Chondrocyte (in vitro differentiated cells): ENCODE measurements around the gene DAPK1. TPM values are rescaled to one million over a fixed set of nuclear protein-coding genes. Genes with fewer than 3 reads are reported as not detected.

ENCODE experiments used
- DNase-seq: peaks from one replicate; pipeline ENCODE4 v3.0.0; 2021; ENCODE audit warnings: mixed read lengths, low spot score
- H3K27ac Mint-ChIP-seq: one replicate; pipeline ENCODE4 v1.8.0; 2021; ENCODE audit warnings: mild to moderate bottlenecking, moderate library complexity, mixed read lengths; ENCODE audit not compliant: unreplicated experiment
- H3K27me3 Mint-ChIP-seq: 2 replicates; pipeline ENCODE4 v1.8.0; 2021; ENCODE audit warnings: low read depth, mixed read lengths
- H3K36me3 Mint-ChIP-seq: 2 replicates; pipeline ENCODE4 v1.8.0; 2021; ENCODE audit warnings: low read depth, mixed read lengths
- H3K4me1 Mint-ChIP-seq: 2 replicates; pipeline ENCODE4 v1.8.0; 2021; ENCODE audit warnings: low read depth, mild to moderate bottlenecking, mixed read lengths
- H3K4me3 Mint-ChIP-seq: one replicate; pipeline ENCODE4 v1.8.0; 2021; ENCODE audit warnings: mild to moderate bottlenecking, moderate library complexity, mixed read lengths; ENCODE audit not compliant: unreplicated experiment
- H3K9me3 Mint-ChIP-seq: 2 replicates; pipeline ENCODE4 v1.8.0; 2021; ENCODE audit warnings: low read depth, mixed read lengths
- total RNA-seq: library from RNA; stranded (reverse); gene quantifications from 3 replicates; pipeline ENCODE4 v1.2.1, GENCODE V29; 2021
- TF ChIP-seq, protein P1 (sequence below): fragments of 200-600 bp; sonication (generic); IDR thresholded peaks from 2 replicates; pipeline ENCODE4 v1.5.0; 2021; ENCODE audit warnings: antibody characterized with exemption, mild to moderate bottlenecking, moderate library complexity

Gene DAPK1
- total RNA-seq, 1 donor from 2014 or later: 87.9 TPM

GRCh38 chr9:87664153-87665060 lies 166.7 kb downstream of the DAPK1 start:
- Mint-ChIP-seq H3K9me3 (peaks cover 2% of the 10 kb centered on the region), H3K36me3 (peaks cover 32% of the 10 kb centered on the region), H3K27ac (no peak overlapping the region), H3K27me3 (no peaks in the 10 kb centered on the region), H3K4me1 (peaks cover 30% of the 10 kb centered on the region), H3K4me3 (no peak overlapping the region)
- TF ChIP-seq, protein P1, sequence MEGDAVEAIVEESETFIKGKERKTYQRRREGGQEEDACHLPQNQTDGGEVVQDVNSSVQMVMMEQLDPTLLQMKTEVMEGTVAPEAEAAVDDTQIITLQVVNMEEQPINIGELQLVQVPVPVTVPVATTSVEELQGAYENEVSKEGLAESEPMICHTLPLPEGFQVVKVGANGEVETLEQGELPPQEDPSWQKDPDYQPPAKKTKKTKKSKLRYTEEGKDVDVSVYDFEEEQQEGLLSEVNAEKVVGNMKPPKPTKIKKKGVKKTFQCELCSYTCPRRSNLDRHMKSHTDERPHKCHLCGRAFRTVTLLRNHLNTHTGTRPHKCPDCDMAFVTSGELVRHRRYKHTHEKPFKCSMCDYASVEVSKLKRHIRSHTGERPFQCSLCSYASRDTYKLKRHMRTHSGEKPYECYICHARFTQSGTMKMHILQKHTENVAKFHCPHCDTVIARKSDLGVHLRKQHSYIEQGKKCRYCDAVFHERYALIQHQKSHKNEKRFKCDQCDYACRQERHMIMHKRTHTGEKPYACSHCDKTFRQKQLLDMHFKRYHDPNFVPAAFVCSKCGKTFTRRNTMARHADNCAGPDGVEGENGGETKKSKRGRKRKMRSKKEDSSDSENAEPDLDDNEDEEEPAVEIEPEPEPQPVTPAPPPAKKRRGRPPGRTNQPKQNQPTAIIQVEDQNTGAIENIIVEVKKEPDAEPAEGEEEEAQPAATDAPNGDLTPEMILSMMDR: no peak
- DNase-seq: no peak

GRCh38 chr9:87665505-87665904 lies 167.8 kb downstream of the DAPK1 start:
- Mint-ChIP-seq H3K27ac (no peak overlapping the region), H3K9me3 (peaks cover 2% of the 10 kb centered on the region), H3K27me3 (no peaks in the 10 kb centered on the region), H3K36me3 (peaks cover 30% of the 10 kb centered on the region), H3K4me1 (peaks cover 30% of the 10 kb centered on the region), H3K4me3 (no peak overlapping the region)
- TF ChIP-seq, protein P1: no peak
- no peak for DNase-seq

DNA sequence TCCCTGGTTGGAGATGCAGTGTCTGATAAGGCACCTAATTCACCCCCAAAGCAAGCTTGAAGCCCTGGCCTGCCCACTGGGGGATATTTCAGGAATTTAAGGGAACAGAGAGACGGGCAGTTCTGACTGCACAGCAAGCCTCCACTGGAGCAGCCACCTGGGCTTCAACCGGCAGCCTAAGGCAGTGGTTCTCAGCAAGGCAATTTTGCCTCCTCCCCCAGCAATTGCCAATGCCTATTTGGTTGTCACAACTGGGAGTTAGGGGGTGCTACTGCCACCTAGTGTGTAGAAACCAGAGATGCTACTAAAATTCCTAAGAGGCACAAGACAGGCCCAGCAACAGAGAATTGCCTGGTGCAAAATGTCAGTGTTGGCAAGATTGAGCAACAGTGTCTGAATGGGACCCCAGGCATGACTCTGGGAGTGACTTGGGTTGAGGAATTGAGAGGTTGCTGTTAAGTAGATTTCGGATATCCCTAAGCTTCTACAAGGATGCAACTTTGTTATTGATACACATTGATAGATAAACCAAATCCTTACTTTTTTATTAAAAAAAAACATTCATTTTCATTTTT lies 169.6 kb downstream of the DAPK1 start:
- no peak overlapping the region for H3K27ac Mint-ChIP-seq
- H3K4me3 Mint-ChIP-seq: no peak overlapping the region
- H3K9me3 Mint-ChIP-seq: peaks cover 2% of the 10 kb centered on the region
- peaks cover 19% of the 10 kb centered on the region for H3K4me1 Mint-ChIP-seq
- no peak for DNase-seq
- peaks cover 34% of the 10 kb centered on the region for H3K36me3 Mint-ChIP-seq
- H3K27me3 Mint-ChIP-seq: no peaks in the 10 kb centered on the region
- TF ChIP-seq, protein P1: peak; percentile 77

GRCh38 chr9:87668222-87668621 lies 170.6 kb downstream of the DAPK1 start:
- Mint-ChIP-seq H3K4me1 (peaks cover 10% of the 10 kb centered on the region), H3K4me3 (no peak overlapping the region), H3K27ac (no peak overlapping the region), H3K9me3 (peaks cover 2% of the 10 kb centered on the region), H3K27me3 (no peaks in the 10 kb centered on the region), H3K36me3 (peaks cover 35% of the 10 kb centered on the region)
- TF ChIP-seq, protein P1: no peak
- DNase-seq: no peak

GRCh38 chr9:87668722-87669121 lies 171.1 kb downstream of the DAPK1 start:
- Mint-ChIP-seq H3K4me3 (no peak overlapping the region), H3K4me1 (peaks cover 5% of the 10 kb centered on the region), H3K9me3 (peaks cover 2% of the 10 kb centered on the region), H3K27me3 (no peaks in the 10 kb centered on the region), H3K27ac (no peak overlapping the region), H3K36me3 (peaks cover 33% of the 10 kb centered on the region)
- TF ChIP-seq, protein P1: no peak
- no peak for DNase-seq
